Ishikawa (cell line): ENCODE data around the gene BATF2.

Source experiments
- CEBPB ChIP-seq: IDR thresholded peaks from 2 replicates; pipeline ENCODE4 v1.6.1; 2012
- CREB1 ChIP-seq: IDR thresholded peaks from 2 replicates; pipeline ENCODE4 v1.6.1; 2012; ENCODE audit warnings: low read depth
- EGR1 ChIP-seq: IDR thresholded peaks from 2 replicates; pipeline ENCODE4 v1.6.1; 2012
- EP300 ChIP-seq: IDR thresholded peaks from 2 replicates; pipeline ENCODE4 v1.6.1; 2012; ENCODE audit warnings: borderline replicate concordance
- FOXM1 ChIP-seq: IDR thresholded peaks from 2 replicates; pipeline ENCODE4 v1.6.1; 2012; ENCODE audit warnings: low read depth, borderline replicate concordance
- MAX ChIP-seq: IDR thresholded peaks from 2 replicates; pipeline ENCODE4 v1.6.1; 2012
- NFIC ChIP-seq: IDR thresholded peaks from 2 replicates; pipeline ENCODE4 v1.6.1; 2012
- RAD21 ChIP-seq: IDR thresholded peaks from 2 replicates; pipeline ENCODE4 v1.6.1; 2012; ENCODE audit warnings: low read depth
- REST ChIP-seq: IDR thresholded peaks from 2 replicates; pipeline ENCODE4 v1.6.1; 2012; ENCODE audit warnings: low read depth, mild to moderate bottlenecking
- TAF1 ChIP-seq: IDR thresholded peaks from 2 replicates; pipeline ENCODE4 v1.6.1; 2012; ENCODE audit warnings: low read depth, mild to moderate bottlenecking
- TCF12 ChIP-seq: IDR thresholded peaks from 2 replicates; pipeline ENCODE4 v1.6.1; 2012; ENCODE audit warnings: low read depth
- TEAD4 ChIP-seq: IDR thresholded peaks from 2 replicates; pipeline ENCODE4 v1.6.1; 2012
- USF1 ChIP-seq: IDR thresholded peaks from 2 replicates; pipeline ENCODE4 v1.6.1; 2012
- YY1 ChIP-seq: IDR thresholded peaks from 2 replicates; pipeline ENCODE4 v1.6.1; 2012; ENCODE audit warnings: low read depth
- ZBTB7A ChIP-seq: IDR thresholded peaks from 2 replicates; pipeline ENCODE4 v1.6.1; 2012; ENCODE audit warnings: low read depth

Gene BATF2

GRCh38 chr11:64994318-64994717 lies 2.5 kb downstream of the BATF2 start:
- TF ChIP-seq USF1 (no peak), FOXM1 (no peak), TAF1 (no peak)

GRCh38 chr11:64990222-64990923 lies 6.4 kb downstream of the BATF2 start:
- no peak for TF ChIP-seq FOXM1
- TF ChIP-seq RAD21, result no peak
- no peak for TF ChIP-seq EGR1
- no peak for TF ChIP-seq TEAD4
- TF ChIP-seq REST, result no peak
- no peak for TF ChIP-seq EP300
- no peak for TF ChIP-seq MAX
- no peak for TF ChIP-seq YY1
- TF ChIP-seq ZBTB7A, result no peak
- TF ChIP-seq USF1, result no peak
- no peak for TF ChIP-seq CEBPB
- TF ChIP-seq NFIC, result no peak
- no peak for TF ChIP-seq TAF1
- no peak for TF ChIP-seq TCF12
- TF ChIP-seq CREB1, result no peak

- TF ChIP-seq REST (no peak), EP300 (no peak), CREB1 (no peak), TEAD4 (no peak), RAD21 (no peak), USF1 (no peak), MAX (no peak), EGR1 (no peak), TAF1 (no peak), NFIC (no peak), CEBPB (no peak)
These were observed 7.4 kb downstream of the BATF2 start for GRCh38 chr11:64989416-64989815.

- TF ChIP-seq REST (no peak), RAD21 (no peak), NFIC (no peak), EP300 (no peak), CEBPB (no peak), TAF1 (no peak), MAX (no peak), ZBTB7A (no peak), FOXM1 (no peak), YY1 (no peak), USF1 (no peak), EGR1 (no peak), TCF12 (no peak), TEAD4 (no peak), CREB1 (no peak)
These were observed 8.5 kb downstream of the BATF2 start for GRCh38 chr11:64987998-64988854.
